Bronchial epithelial cell (primary cell): ENCODE data around the gene EIF4G1. TPM values are rescaled to one million over a fixed set of nuclear protein-coding genes. Genes with fewer than 3 reads are reported as not detected.

Source experiments
- DNase-seq: peaks from one replicate; pipeline ENCODE4 v3.0.0-alpha.2; 2010; ENCODE audit warnings: low read depth
- FAIRE-seq: peaks from 2 replicates; lab custom pipeline; 2011; peaks lifted over from hg19 to GRCh38; lab: Jason Lieb, UNC
- H3K27me3 ChIP-seq: 2 replicates; pipeline ENCODE4 v1.5.1; 2011; ENCODE audit warnings: low read length; ENCODE audit not compliant: control insufficient read depth, insufficient read depth
- H3K36me3 ChIP-seq: 2 replicates; pipeline ENCODE4 v1.5.1; 2011; ENCODE audit warnings: low read length; ENCODE audit not compliant: control insufficient read depth, insufficient read depth
- H3K4me3 ChIP-seq: 2 replicates; pipeline ENCODE4 v1.5.1; 2011; ENCODE audit warnings: mild to moderate bottlenecking, low read depth, low read length, control low read depth
- CTCF ChIP-seq: IDR thresholded peaks from 2 replicates; pipeline ENCODE4 v1.5.1; 2011; ENCODE audit warnings: mild to moderate bottlenecking, moderate library complexity, low read length, control low read depth, inconsistent platforms; ENCODE audit not compliant: insufficient read depth, severe bottlenecking
- total RNA-seq: library from RNA; depleted of rRNA; stranded (reverse); fragments of >200 nt; gene quantifications from 2 replicates; pipeline ENCODE4 v1.2.1, GENCODE V29; 2014

Gene EIF4G1
- total RNA-seq, 1 donor from 2014 or later: 244 TPM

- DNase-seq: no peak
- no peak for FAIRE-seq
Observed at GRCh38 chr3:184351511-184352148, 37.2 kb downstream of the EIF4G1 start.

GRCh38 chr3:184352149-184352785 lies 37.9 kb downstream of the EIF4G1 start:
- peaks cover 2% of the 10 kb centered on the region for H3K36me3 ChIP-seq
- H3K27me3 ChIP-seq: no peaks in the 10 kb centered on the region
- H3K4me3 ChIP-seq: no peak overlapping the region
- DNase-seq: no peak
- FAIRE-seq: no peak
- TF ChIP-seq CTCF: no peak

More at GRCh38 chr3:184351511-184352148, 37.2 kb downstream of the EIF4G1 start:
- TF ChIP-seq CTCF: no peak
- H3K27me3 ChIP-seq: no peaks in the 10 kb centered on the region
- H3K4me3 ChIP-seq: no peak overlapping the region
- peaks cover 2% of the 10 kb centered on the region for H3K36me3 ChIP-seq

GRCh38 chr3:184352897-184353545 lies 38.6 kb downstream of the EIF4G1 start:
- Histone ChIP-seq H3K36me3 (peaks cover 4% of the 10 kb centered on the region), H3K4me3 (no peak overlapping the region), H3K27me3 (no peaks in the 10 kb centered on the region)
- TF ChIP-seq CTCF: no peak
- DNase-seq (no peak), FAIRE-seq (no peak)

DNA sequence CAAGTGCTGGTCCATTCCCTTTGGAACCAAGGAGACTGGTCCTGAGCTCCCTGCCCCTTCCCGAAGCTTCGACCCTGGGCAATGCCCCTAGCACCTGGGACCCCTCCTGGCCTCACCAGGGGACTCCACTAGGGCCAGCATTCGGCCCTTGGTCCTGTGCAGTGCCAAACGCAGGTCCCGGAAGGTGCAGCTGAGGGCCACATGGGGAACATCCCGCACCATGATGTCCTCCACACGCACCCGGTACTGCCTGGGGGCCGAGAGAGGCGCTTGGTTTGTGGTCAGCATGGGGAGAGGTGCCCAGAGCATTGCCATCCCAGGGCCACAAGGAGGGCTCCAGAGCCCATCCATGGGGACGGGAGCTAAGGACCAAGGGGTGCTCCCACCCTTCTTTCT lies 39.1 kb downstream of the EIF4G1 start:
- TF ChIP-seq CTCF: no peak
- no peak for DNase-seq
- Histone ChIP-seq H3K4me3 (no peak overlapping the region), H3K36me3 (peaks cover 4% of the 10 kb centered on the region), H3K27me3 (no peaks in the 10 kb centered on the region)
- FAIRE-seq: no peak

DNA sequence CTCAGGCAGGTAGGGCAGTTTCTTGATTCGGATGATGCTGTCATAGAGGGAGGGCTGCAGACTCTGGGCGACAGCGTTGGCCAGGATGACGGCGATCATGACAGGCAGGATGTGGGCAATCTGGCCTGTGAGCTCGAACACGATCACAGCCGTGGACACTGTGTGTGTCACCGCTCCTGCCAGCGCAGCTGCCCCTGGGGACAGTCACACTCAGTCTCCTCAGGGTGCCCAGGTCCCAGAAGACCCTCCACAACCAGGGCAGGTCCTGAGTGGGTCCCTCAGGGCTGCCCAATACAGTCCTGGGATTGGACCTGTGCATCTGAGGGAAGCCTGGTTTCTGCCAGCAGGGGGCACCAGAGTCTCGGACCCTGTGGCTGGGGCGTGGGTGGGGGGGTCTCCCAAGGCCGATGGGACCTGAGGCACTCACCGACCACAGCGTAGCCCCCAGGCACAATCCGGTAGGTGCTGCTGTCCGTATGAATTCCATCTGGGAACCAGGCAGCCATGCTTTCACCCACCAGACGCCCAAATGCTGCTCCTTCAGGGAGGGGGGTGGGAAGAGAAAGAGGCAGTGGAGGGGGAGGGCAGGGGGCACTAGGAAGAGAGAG lies 39.8 kb downstream of the EIF4G1 start:
- FAIRE-seq: no peak
- TF ChIP-seq CTCF: peak; percentile 85
- Histone ChIP-seq H3K4me3 (no peak overlapping the region), H3K27me3 (no peaks in the 10 kb centered on the region), H3K36me3 (peaks cover 4% of the 10 kb centered on the region)
- no peak for DNase-seq
